K562 (cell line): ENCODE data around the gene PMVK. TPM values are rescaled to one million over a fixed set of nuclear protein-coding genes. Genes with fewer than 3 reads are reported as not detected.

Experiments
- CCNT2 ChIP-seq: IDR thresholded peaks from 2 replicates; pipeline ENCODE4 v1.6.1; 2011; ENCODE audit warnings: borderline replicate concordance, low read depth, mild to moderate bottlenecking, moderate library complexity, mixed read lengths, low read length; ENCODE audit not compliant: insufficient read length; ENCODE audit errors: extremely low read depth
- ELF4 ChIP-seq: fragments of 450-650 bp; formaldehyde crosslinking; IDR thresholded peaks from 2 replicates; pipeline ENCODE4 v1.4.0; 2022; ENCODE audit warnings: missing genetic modification characterization
- EWSR1 ChIP-seq: fragments of 450-650 bp; IDR thresholded peaks from 2 replicates; pipeline ENCODE4 v1.6.1; 2018; ENCODE audit warnings: borderline replicate concordance, mild to moderate bottlenecking, low read depth, moderate library complexity; ENCODE audit not compliant: partially characterized antibody
- FOXK1 ChIP-seq: sonication (generic); formaldehyde crosslinking; IDR thresholded peaks from 2 replicates; pipeline ENCODE4 v1.8.0; 2022; ENCODE audit warnings: missing genetic modification reagents, mild to moderate bottlenecking, borderline replicate concordance
- GATAD2A ChIP-seq: fragments of 450-650 bp; IDR thresholded peaks from 2 replicates; pipeline ENCODE4 v1.6.1; 2017
- HNRNPK ChIP-seq: fragments of 200-400 bp; formaldehyde crosslinking; IDR thresholded peaks from one replicate; pipeline ENCODE4 v1.6.1; 2018; ENCODE audit warnings: mild to moderate bottlenecking, low read depth, low read length; ENCODE audit not compliant: poor library complexity, severe bottlenecking
- HNRNPUL1 ChIP-seq: fragments of 200-400 bp; formaldehyde crosslinking; IDR thresholded peaks from 2 replicates; pipeline ENCODE4 v1.6.1; 2017; ENCODE audit warnings: low read length
- MXI1 ChIP-seq: IDR thresholded peaks from 2 replicates; pipeline ENCODE4 v1.6.1; 2011; ENCODE audit warnings: low read depth, mild to moderate bottlenecking, improper control_type of control experiment, low read length
- NFE2L1 ChIP-seq: fragments of 450-650 bp; IDR thresholded peaks from 2 replicates; pipeline ENCODE4 v1.6.1; 2016; ENCODE audit warnings: missing genetic modification characterization, low read depth, mild to moderate bottlenecking, missing compliant biosample characterization, moderate library complexity, borderline replicate concordance
- RBM15 ChIP-seq: fragments of 200-400 bp; formaldehyde crosslinking; IDR thresholded peaks from 2 replicates; pipeline ENCODE4 v1.6.1; 2018; ENCODE audit warnings: mild to moderate bottlenecking, low read length, moderate library complexity; ENCODE audit not compliant: insufficient read depth
- TCFL5 ChIP-seq: fragments of 250-450 bp; sonication (Bioruptor Pico); conservative IDR thresholded peaks from 2 replicates; pipeline ENCODE4 v1.6.1; 2021; ENCODE audit warnings: mild to moderate bottlenecking, moderate library complexity, matching md5 sums
- ZFX ChIP-seq: sonication (generic); formaldehyde crosslinking; IDR thresholded peaks from 2 replicates; pipeline ENCODE4 v1.8.0; 2022; ENCODE audit warnings: mild to moderate bottlenecking, missing genetic modification reagents, moderate library complexity
- ZKSCAN1 ChIP-seq: fragments of 150-350 bp; IDR thresholded peaks from 2 replicates; pipeline ENCODE4 v1.6.1; 2016; ENCODE audit warnings: low read depth, low read length
- polyA plus RNA-seq, 8 experiments: library from polyadenylated mRNA; depleted of rRNA in 4 of 8; stranded (reverse) in 5 of 8; unstranded in 3 of 8; fragments of >200 nt; fragmentation: Nextera tagmentation in 2 of 8; fragmentation: Illumina TruSeq in 1 of 8; extraction: Ambion mirVana in 2 of 8; extraction: Trizol in 1 of 8; gene quantifications; 2 replicates each; pipeline versions ENCODE4 v1.2.1 to v1.2.3, GENCODE V29; 2011 to 2014; ENCODE audit warnings: inconsistent platforms in 1 of 8, missing spikeins in 1 of 8
- total RNA-seq, 7 experiments: library from RNA; depleted of rRNA in 6 of 7; stranded (reverse); fragments of >200 nt in 6 of 7; fragmentation: Illumina TruSeq in 2 of 7; extraction: Trizol in 2 of 7; gene quantifications; 2 replicates each; pipeline versions ENCODE4 v1.2.1 to v1.2.3, GENCODE V29; 2011 to 2021; ENCODE audit warnings: low replicate concordance in 1 of 7
- TF ChIP-seq, protein P1 (sequence below): fragments of 450-650 bp; IDR thresholded peaks from 2 replicates; pipeline ENCODE4 v1.6.1; 2016; ENCODE audit warnings: missing biosample characterization, missing genetic modification characterization
- TF ChIP-seq, protein P2 (sequence below), 2 experiments: fragments of 200-800 bp in 1 of 2; sonication (Bioruptor generic) in 1 of 2; sonication (generic) in 1 of 2; formaldehyde crosslinking in 1 of 2; IDR thresholded peaks in 1 of 2; conservative IDR thresholded peaks in 1 of 2; 2 replicates each; pipeline versions ENCODE4 v1.5.0 to v1.6.1; 2016 to 2020; ENCODE audit warnings: missing compliant biosample characterization in 1 of 2, missing genetic modification characterization in 1 of 2, missing genetic modification reagents in 1 of 2
- TF ChIP-seq, protein P3 (sequence below): sonication (generic); formaldehyde crosslinking; IDR thresholded peaks from 2 replicates; pipeline ENCODE4 v1.8.1; 2023; ENCODE audit warnings: mild to moderate bottlenecking, missing genetic modification reagents
- TF ChIP-seq, protein P4 (sequence below): sonication (generic); formaldehyde crosslinking; IDR thresholded peaks from 2 replicates; pipeline ENCODE4 v1.8.0; 2022; ENCODE audit warnings: missing genetic modification reagents, mild to moderate bottlenecking, borderline replicate concordance
- TF ChIP-seq, protein P5 (sequence below): fragments of 450-650 bp; formaldehyde crosslinking; conservative IDR thresholded peaks from 2 replicates; pipeline ENCODE4 v1.4.0; 2022; ENCODE audit warnings: mild to moderate bottlenecking, missing genetic modification characterization

The PMVK gene
- total and polyA plus RNA-seq, 9 of the 15 experiments (the other 6 are each of a cell fraction or from before 2014, with no cell fraction given): 1.1 to 15.3 (median 6.3) TPM

DNA sequence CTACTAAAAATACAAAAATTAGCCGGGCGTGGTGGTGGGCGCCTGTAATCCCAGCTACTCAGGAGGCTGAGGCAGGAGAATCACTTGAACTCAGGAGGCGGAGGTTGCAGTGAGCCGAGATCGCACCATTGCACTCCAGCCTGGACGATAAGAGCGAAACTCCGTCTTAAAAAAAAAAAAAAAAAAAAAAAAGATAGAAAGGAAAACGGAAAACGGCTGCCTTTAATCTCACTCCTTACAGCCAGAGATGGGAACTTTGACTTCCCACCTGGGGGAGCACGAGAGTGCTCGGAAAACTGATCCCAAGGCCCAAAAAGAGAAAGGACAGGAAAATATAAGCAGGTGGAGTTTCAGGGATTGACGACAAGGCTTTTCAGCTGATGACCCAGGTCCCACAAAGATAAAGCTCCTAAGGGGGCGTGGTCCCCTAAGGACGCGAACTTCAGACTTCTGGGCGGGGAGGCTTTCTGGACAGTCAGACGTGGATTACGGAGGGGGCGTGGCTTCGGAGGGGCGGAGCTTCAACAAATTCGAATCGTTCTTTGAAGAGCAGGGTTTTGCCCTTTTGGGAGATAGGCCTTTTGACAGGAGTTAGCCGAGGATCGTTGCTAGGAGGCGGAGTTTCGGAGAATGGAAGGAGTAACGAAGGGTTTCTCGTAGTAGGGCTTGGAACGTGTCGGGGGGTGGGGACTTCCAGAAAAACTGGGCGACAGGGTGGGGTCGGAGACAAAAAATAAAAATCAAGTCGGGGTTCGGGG lies 37.0 kb upstream of the PMVK start (continued):
- TF ChIP-seq, protein P1, sequence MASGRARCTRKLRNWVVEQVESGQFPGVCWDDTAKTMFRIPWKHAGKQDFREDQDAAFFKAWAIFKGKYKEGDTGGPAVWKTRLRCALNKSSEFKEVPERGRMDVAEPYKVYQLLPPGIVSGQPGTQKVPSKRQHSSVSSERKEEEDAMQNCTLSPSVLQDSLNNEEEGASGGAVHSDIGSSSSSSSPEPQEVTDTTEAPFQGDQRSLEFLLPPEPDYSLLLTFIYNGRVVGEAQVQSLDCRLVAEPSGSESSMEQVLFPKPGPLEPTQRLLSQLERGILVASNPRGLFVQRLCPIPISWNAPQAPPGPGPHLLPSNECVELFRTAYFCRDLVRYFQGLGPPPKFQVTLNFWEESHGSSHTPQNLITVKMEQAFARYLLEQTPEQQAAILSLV (tag): 0 out of 2 replicates have a peak, but pooled peaks have one; percentile 35
- TF ChIP-seq GATAD2A: no peak
- no peak for TF ChIP-seq TCFL5
- no peak for TF ChIP-seq ZFX
- TF ChIP-seq, protein P2, sequence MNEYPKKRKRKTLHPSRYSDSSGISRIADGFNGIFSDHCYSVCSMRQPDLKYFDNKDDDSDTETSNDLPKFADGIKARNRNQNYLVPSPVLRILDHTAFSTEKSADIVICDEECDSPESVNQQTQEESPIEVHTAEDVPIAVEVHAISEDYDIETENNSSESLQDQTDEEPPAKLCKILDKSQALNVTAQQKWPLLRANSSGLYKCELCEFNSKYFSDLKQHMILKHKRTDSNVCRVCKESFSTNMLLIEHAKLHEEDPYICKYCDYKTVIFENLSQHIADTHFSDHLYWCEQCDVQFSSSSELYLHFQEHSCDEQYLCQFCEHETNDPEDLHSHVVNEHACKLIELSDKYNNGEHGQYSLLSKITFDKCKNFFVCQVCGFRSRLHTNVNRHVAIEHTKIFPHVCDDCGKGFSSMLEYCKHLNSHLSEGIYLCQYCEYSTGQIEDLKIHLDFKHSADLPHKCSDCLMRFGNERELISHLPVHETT (CRISPR knock-in tag; conservative IDR thresholded peaks at IDR 0.05 in 1 of 2, IDR thresholded peaks at IDR 0.05 in 1 of 2): peak in 1 of 2 experiments; percentile 64; a peak in 2 of 4 replicates
- TF ChIP-seq ZKSCAN1: no peak
- no peak for TF ChIP-seq EWSR1
- TF ChIP-seq HNRNPK: no peak
- TF ChIP-seq FOXK1 (CRISPR knock-in tag): no peak
- TF ChIP-seq, protein P3, sequence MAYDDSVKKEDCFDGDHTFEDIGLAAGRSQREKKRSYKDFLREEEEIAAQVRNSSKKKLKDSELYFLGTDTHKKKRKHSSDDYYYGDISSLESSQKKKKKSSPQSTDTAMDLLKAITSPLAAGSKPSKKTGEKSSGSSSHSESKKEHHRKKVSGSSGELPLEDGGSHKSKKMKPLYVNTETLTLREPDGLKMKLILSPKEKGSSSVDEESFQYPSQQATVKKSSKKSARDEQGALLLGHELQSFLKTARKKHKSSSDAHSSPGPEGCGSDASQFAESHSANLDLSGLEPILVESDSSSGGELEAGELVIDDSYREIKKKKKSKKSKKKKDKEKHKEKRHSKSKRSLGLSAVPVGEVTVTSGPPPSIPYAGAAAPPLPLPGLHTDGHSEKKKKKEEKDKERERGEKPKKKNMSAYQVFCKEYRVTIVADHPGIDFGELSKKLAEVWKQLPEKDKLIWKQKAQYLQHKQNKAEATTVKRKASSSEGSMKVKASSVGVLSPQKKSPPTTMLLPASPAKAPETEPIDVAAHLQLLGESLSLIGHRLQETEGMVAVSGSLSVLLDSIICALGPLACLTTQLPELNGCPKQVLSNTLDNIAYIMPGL: 0 out of 2 replicates have a peak, but pooled peaks have one; percentile 62
- peak; percentile 14 for TF ChIP-seq CCNT2
- no peak for TF ChIP-seq HNRNPUL1
- TF ChIP-seq, protein P4, sequence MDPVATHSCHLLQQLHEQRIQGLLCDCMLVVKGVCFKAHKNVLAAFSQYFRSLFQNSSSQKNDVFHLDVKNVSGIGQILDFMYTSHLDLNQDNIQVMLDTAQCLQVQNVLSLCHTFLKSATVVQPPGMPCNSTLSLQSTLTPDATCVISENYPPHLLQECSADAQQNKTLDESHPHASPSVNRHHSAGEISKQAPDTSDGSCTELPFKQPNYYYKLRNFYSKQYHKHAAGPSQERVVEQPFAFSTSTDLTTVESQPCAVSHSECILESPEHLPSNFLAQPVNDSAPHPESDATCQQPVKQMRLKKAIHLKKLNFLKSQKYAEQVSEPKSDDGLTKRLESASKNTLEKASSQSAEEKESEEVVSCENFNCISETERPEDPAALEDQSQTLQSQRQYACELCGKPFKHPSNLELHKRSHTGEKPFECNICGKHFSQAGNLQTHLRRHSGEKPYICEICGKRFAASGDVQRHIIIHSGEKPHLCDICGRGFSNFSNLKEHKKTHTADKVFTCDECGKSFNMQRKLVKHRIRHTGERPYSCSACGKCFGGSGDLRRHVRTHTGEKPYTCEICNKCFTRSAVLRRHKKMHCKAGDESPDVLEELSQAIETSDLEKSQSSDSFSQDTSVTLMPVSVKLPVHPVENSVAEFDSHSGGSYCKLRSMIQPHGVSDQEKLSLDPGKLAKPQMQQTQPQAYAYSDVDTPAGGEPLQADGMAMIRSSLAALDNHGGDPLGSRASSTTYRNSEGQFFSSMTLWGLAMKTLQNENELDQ (CRISPR knock-in tag): no peak
- TF ChIP-seq NFE2L1 (tag): no peak
- TF ChIP-seq, protein P5, sequence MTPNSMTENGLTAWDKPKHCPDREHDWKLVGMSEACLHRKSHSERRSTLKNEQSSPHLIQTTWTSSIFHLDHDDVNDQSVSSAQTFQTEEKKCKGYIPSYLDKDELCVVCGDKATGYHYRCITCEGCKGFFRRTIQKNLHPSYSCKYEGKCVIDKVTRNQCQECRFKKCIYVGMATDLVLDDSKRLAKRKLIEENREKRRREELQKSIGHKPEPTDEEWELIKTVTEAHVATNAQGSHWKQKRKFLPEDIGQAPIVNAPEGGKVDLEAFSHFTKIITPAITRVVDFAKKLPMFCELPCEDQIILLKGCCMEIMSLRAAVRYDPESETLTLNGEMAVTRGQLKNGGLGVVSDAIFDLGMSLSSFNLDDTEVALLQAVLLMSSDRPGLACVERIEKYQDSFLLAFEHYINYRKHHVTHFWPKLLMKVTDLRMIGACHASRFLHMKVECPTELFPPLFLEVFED (CRISPR knock-in tag): peak; percentile 72; the same call in 1 of the 2 replicates
- TF ChIP-seq ELF4 (CRISPR knock-in tag): no peak
- no peak for TF ChIP-seq RBM15
- TF ChIP-seq MXI1: no peak
